GM23338 (cell line): Measurements from ENCODE around the gene MRTFA. TPM values are rescaled to one million over a fixed set of nuclear protein-coding genes. Genes with fewer than 3 reads are reported as not detected.
"Not testable (repeated sequence)": the region's sequence is repeated elsewhere in the genome, so short reads cannot be mapped to it uniquely, and the experiment has no call there.

Experiments used
- ATAC-seq: fragments of 200-7000 bp; cut with Tn5 transposase; 3 replicates; pipeline ENCODE4 v1.9.1; 2020
- DNase-seq: peaks from one replicate; pipeline ENCODE4 v3.0.0-alpha.2; 2015; ENCODE audit warnings: low spot score
- H2AFZ ChIP-seq: fragments of 200-600 bp; sonication (generic); 2 replicates; pipeline ENCODE4 v1.8.0; 2016; ENCODE audit warnings: antibody characterized with exemption, mild to moderate bottlenecking, moderate library complexity
- H3F3A ChIP-seq: fragments of 200-600 bp; sonication (generic); replicated peaks from 2 replicates; pipeline ENCODE4 v1.8.0; 2017; ENCODE audit warnings: antibody characterized with exemption, mixed run types, low read depth
- H3K27ac ChIP-seq: fragments of 200-600 bp; sonication (generic); 2 replicates; pipeline ENCODE4 v1.6.1; 2016; ENCODE audit warnings: low read depth
- H3K27me3 ChIP-seq: fragments of 200-600 bp; sonication (generic); 2 replicates; pipeline ENCODE4 v1.8.0; 2016; ENCODE audit warnings: mild to moderate bottlenecking, mixed run types, moderate library complexity; ENCODE audit not compliant: insufficient read depth
- H3K36me3 ChIP-seq: fragments of 200-600 bp; sonication (generic); 2 replicates; pipeline ENCODE4 v1.8.0; 2016; ENCODE audit warnings: mild to moderate bottlenecking; ENCODE audit not compliant: insufficient read depth
- H3K4me1 ChIP-seq: fragments of 200-600 bp; sonication (generic); 2 replicates; pipeline ENCODE4 v1.8.0; 2016; ENCODE audit warnings: mild to moderate bottlenecking, moderate library complexity; ENCODE audit not compliant: insufficient read depth
- H3K4me2 ChIP-seq: fragments of 200-600 bp; sonication (generic); 2 replicates; pipeline ENCODE4 v1.7.1; 2017; ENCODE audit warnings: mixed run types
- H3K4me3 ChIP-seq: fragments of 200-600 bp; sonication (generic); 2 replicates; pipeline ENCODE4 v1.6.1; 2016; ENCODE audit warnings: mixed run types
- H3K79me2 ChIP-seq: fragments of 200-600 bp; sonication (generic); replicated peaks from 2 replicates; pipeline ENCODE4 v1.8.0; 2017; ENCODE audit warnings: mild to moderate bottlenecking; ENCODE audit not compliant: insufficient read depth
- H3K9me2 ChIP-seq: fragments of 200-600 bp; sonication (generic); 2 replicates; pipeline ENCODE4 v1.8.0; 2017; ENCODE audit not compliant: insufficient read depth
- H4K20me1 ChIP-seq: fragments of 200-600 bp; sonication (generic); replicated peaks from 2 replicates; pipeline ENCODE4 v1.8.0; 2017; ENCODE audit warnings: mild to moderate bottlenecking; ENCODE audit not compliant: insufficient read depth
- H3K27ac Mint-ChIP-seq: 2 replicates; pipeline ENCODE4 v1.8.0; 2020; ENCODE audit warnings: inconsistent platforms, mild to moderate bottlenecking, moderate library complexity, mixed read lengths
- H3K27me3 Mint-ChIP-seq: 3 replicates; pipeline ENCODE4 v1.8.0; 2022; ENCODE audit warnings: low read depth, mild to moderate bottlenecking, moderate library complexity, mixed read lengths, inconsistent platforms; ENCODE audit not compliant: insufficient read depth, poor library complexity
- H3K36me3 Mint-ChIP-seq: 3 replicates; pipeline ENCODE4 v1.8.0; 2021; ENCODE audit warnings: low read depth, mild to moderate bottlenecking, inconsistent platforms, moderate library complexity, mixed read lengths
- H3K4me1 Mint-ChIP-seq: 3 replicates; pipeline ENCODE4 v1.8.0; 2020; ENCODE audit warnings: mild to moderate bottlenecking, inconsistent platforms, mixed read lengths
- H3K4me3 Mint-ChIP-seq: 3 replicates; pipeline ENCODE4 v1.8.0; 2021; ENCODE audit warnings: moderate library complexity, mild to moderate bottlenecking, inconsistent platforms, mixed read lengths
- H3K9me3 Mint-ChIP-seq: 3 replicates; pipeline ENCODE4 v1.8.0; 2020; ENCODE audit warnings: moderate library complexity, mild to moderate bottlenecking, inconsistent platforms, mixed read lengths
- CREB1 ChIP-seq: fragments of 250-450 bp; sonication (Bioruptor Pico); IDR thresholded peaks from 2 replicates; pipeline ENCODE4 v1.5.0; 2020; ENCODE audit warnings: low read depth, mild to moderate bottlenecking, moderate library complexity
- EZH2 ChIP-seq: fragments of 200-600 bp; sonication (generic); IDR thresholded peaks from one replicate; pipeline ENCODE4 v1.8.0; 2017; ENCODE audit warnings: antibody characterized with exemption, mild to moderate bottlenecking, low read depth; ENCODE audit not compliant: unreplicated experiment
- EZH2phosphoT487 ChIP-seq: fragments of 200-600 bp; sonication (generic); IDR thresholded peaks from one replicate; pipeline ENCODE4 v1.8.1; 2018; ENCODE audit warnings: antibody characterized with exemption; ENCODE audit not compliant: unreplicated experiment
- NANOG ChIP-seq: IDR thresholded peaks from 2 replicates; pipeline ENCODE4 v1.6.1; 2016; ENCODE audit warnings: antibody characterized with exemption, borderline replicate concordance
- POLR2AphosphoS5 ChIP-seq: IDR thresholded peaks from 2 replicates; pipeline ENCODE4 v1.6.1; 2016; ENCODE audit warnings: antibody characterized with exemption, low read depth
- STAT1 ChIP-seq: IDR thresholded peaks from one replicate; pipeline ENCODE4 v1.6.1; 2016; ENCODE audit warnings: antibody characterized with exemption; ENCODE audit not compliant: unreplicated experiment
- ZNF114 ChIP-seq: fragments of 250-450 bp; sonication (Bioruptor Pico); IDR thresholded peaks from 2 replicates; pipeline ENCODE4 v1.5.0; 2020; ENCODE audit warnings: mild to moderate bottlenecking, moderate library complexity
- polyA plus RNA-seq: library from polyadenylated mRNA; unstranded; fragments of >200 nt; fragmentation: Nextera tagmentation; extraction: Ambion mirVana; gene quantifications from 2 replicates; pipeline ENCODE4 v1.2.1, GENCODE V29; 2016
- total RNA-seq: library from RNA; depleted of rRNA; stranded (reverse); fragments of >200 nt; shearing (Covaris generic); gene quantifications from 2 replicates; pipeline ENCODE4 v1.2.3, GENCODE V29; 2014
- TF ChIP-seq, protein P1 (sequence below): IDR thresholded peaks from one replicate; pipeline ENCODE4 v1.6.1; 2018; ENCODE audit warnings: antibody characterized with exemption; ENCODE audit not compliant: unreplicated experiment

Gene MRTFA
- total and polyA plus RNA-seq, 2 experiments from 2014 or later: 18.1 to 92.4 TPM

- H3K4me1 ChIP-seq, H3K9me3 Mint-ChIP-seq, H3K4me2 ChIP-seq, H3K4me3 Mint-ChIP-seq, H2AFZ ChIP-seq, H3K36me3 Mint-ChIP-seq, ATAC-seq, DNase-seq, H3K36me3 ChIP-seq, H3F3A ChIP-seq, H3K27ac ChIP-seq, H3K4me3 ChIP-seq, H3K9me2 ChIP-seq, H3K27me3 Mint-ChIP-seq, H3K79me2 ChIP-seq, H3K27ac Mint-ChIP-seq, H3K27me3 ChIP-seq: not testable (repeated sequence)
- peaks cover 16% of the 10 kb centered on the region; the same call in 2 of the 3 replicates for H3K4me1 Mint-ChIP-seq
- peaks cover 12% of the 10 kb centered on the region; the same call in 1 of the 2 replicates for H4K20me1 ChIP-seq
These were observed 128.5 kb downstream of the MRTFA start for GRCh38 chr22:40508046-40508445.

DNA sequence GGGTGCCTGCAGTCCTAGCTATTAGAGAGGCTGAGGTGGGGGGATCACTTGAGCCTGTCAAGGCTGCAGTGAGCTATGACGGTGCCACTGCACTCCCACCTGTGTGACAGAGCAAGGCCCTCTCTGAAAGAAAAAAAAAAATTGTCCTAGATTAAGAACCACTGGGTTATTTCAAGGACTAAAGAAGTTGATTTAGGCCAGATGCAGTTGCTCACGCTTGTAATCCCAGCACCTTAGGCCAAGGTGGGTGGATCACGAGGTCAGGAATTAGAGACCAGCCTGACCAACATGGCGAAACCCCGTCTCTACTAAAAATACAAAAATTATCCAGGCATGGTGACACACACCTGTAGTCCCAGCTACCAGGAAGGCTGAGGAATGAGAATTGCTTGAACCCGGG is 129.0 kb downstream of the MRTFA start:
- Histone ChIP-seq H3K27me3 (no peaks in the 10 kb centered on the region), H3F3A (no peaks in the 10 kb centered on the region), H3K4me2 (no peak overlapping the region), H3K27ac (no peak overlapping the region), H3K4me1 (peaks cover 7% of the 10 kb centered on the region; the same call in 1 of the 2 replicates), H3K4me3 (no peak overlapping the region), H3K9me2 (no peaks in the 10 kb centered on the region), H3K36me3 (no peaks in the 10 kb centered on the region), H2AFZ (no peak overlapping the region), H3K79me2 (peaks cover 6% of the 10 kb centered on the region; the same call in 1 of the 2 replicates), H4K20me1 (peaks cover 12% of the 10 kb centered on the region; the same call in 1 of the 2 replicates)
- ATAC-seq (no peak), DNase-seq (no peak)
- peaks cover 10% of the 10 kb centered on the region for H3K36me3 Mint-ChIP-seq
- peaks cover 16% of the 10 kb centered on the region; the same call in 2 of the 3 replicates for H3K4me1 Mint-ChIP-seq
- H3K9me3 Mint-ChIP-seq: peaks cover 10% of the 10 kb centered on the region
- no peak overlapping the region for H3K27ac Mint-ChIP-seq
- peaks cover 5% of the 10 kb centered on the region for H3K27me3 Mint-ChIP-seq
- TF ChIP-seq EZH2 (no peak), ZNF114 (no peak), STAT1 (no peak), POLR2AphosphoS5 (no peak), CREB1 (CRISPR knock-in tag) (no peak), NANOG (no peak), EZH2phosphoT487 (no peak)
- TF ChIP-seq, protein P1, sequence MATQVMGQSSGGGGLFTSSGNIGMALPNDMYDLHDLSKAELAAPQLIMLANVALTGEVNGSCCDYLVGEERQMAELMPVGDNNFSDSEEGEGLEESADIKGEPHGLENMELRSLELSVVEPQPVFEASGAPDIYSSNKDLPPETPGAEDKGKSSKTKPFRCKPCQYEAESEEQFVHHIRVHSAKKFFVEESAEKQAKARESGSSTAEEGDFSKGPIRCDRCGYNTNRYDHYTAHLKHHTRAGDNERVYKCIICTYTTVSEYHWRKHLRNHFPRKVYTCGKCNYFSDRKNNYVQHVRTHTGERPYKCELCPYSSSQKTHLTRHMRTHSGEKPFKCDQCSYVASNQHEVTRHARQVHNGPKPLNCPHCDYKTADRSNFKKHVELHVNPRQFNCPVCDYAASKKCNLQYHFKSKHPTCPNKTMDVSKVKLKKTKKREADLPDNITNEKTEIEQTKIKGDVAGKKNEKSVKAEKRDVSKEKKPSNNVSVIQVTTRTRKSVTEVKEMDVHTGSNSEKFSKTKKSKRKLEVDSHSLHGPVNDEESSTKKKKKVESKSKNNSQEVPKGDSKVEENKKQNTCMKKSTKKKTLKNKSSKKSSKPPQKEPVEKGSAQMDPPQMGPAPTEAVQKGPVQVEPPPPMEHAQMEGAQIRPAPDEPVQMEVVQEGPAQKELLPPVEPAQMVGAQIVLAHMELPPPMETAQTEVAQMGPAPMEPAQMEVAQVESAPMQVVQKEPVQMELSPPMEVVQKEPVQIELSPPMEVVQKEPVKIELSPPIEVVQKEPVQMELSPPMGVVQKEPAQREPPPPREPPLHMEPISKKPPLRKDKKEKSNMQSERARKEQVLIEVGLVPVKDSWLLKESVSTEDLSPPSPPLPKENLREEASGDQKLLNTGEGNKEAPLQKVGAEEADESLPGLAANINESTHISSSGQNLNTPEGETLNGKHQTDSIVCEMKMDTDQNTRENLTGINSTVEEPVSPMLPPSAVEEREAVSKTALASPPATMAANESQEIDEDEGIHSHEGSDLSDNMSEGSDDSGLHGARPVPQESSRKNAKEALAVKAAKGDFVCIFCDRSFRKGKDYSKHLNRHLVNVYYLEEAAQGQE: no peak
- no peak overlapping the region for H3K4me3 Mint-ChIP-seq
